Muscle of leg (tissue), 11 donors: ENCODE results near the gene SLCO1A2. TPM values are rescaled to one million over a fixed set of nuclear protein-coding genes. Genes with fewer than 3 reads are reported as not detected.

Experiments used
- DNase-seq: peaks from one replicate; pipeline ENCODE4 v3.0.0; 2013
- H3K27ac ChIP-seq: one replicate; pipeline ENCODE4 v1.5.1; 2013; ENCODE audit warnings: mild to moderate bottlenecking, low read length, control low read depth
- H3K27me3 ChIP-seq: one replicate; pipeline ENCODE4 v1.6.1; 2013; ENCODE audit warnings: low read length; ENCODE audit not compliant: control insufficient read depth, insufficient read depth
- H3K36me3 ChIP-seq: one replicate; pipeline ENCODE4 v1.6.1; 2013; ENCODE audit warnings: low read length; ENCODE audit not compliant: control insufficient read depth, insufficient read depth
- H3K4me1 ChIP-seq: one replicate; pipeline ENCODE4 v1.6.1; 2013; ENCODE audit warnings: low read length; ENCODE audit not compliant: control insufficient read depth, insufficient read depth
- H3K4me3 ChIP-seq: one replicate; pipeline ENCODE4 v1.5.1; 2013; ENCODE audit warnings: low read length, control low read depth
- H3K9me3 ChIP-seq: replicated peaks from 2 replicates; pipeline ENCODE4 v1.6.1; 2013; ENCODE audit warnings: low read depth, low read length; ENCODE audit not compliant: control insufficient read depth
- WGBS: methylation state at CpG from one replicate; pipeline ENCODE4 v1.1.5; 2013; ENCODE audit warnings: missing lambda C conversion rate; ENCODE audit not compliant: insufficient coverage; 5-methylcytosine and 5-hydroxymethylcytosine counted together
- polyA plus RNA-seq, 8 donors: library from polyadenylated mRNA; unstranded; fragments of 120-200 nt; gene quantifications; one replicate each; pipeline versions ENCODE4 v1.2.1 to v1.2.3, GENCODE V29; 2013; ENCODE audit warnings: inconsistent platforms in 1 of 8, low replicate concordance in 1 of 8; ENCODE audit not compliant: insufficient read length in 8 of 8, insufficient read depth in 1 of 8
- total RNA-seq: library from RNA; stranded (reverse); fragments of 120-200 nt; gene quantifications from one replicate; pipeline ENCODE4 v1.2.4, GENCODE V29; 2013

The SLCO1A2 gene
- total and polyA plus RNA-seq, 9 donors = 0.09 TPM; not detected in 8

GRCh38 chr12:21292111-21292510 lies 42.6 kb downstream of the SLCO1A2 start:
- DNase-seq = peak; percentile 64
- Histone ChIP-seq H3K4me3 (no peak overlapping the region), H3K9me3 (no peaks in the 10 kb centered on the region), H3K27me3 (no peaks in the 10 kb centered on the region), H3K36me3 (no peaks in the 10 kb centered on the region), H3K27ac (no peak overlapping the region), H3K4me1 (no peaks in the 10 kb centered on the region)
- whole genome bisulfite sequencing = 60% methylated on average over 2 of the region's 2 CpGs

- H3K27me3 ChIP-seq = no peaks in the 10 kb centered on the region
- H3K9me3 ChIP-seq = no peaks in the 10 kb centered on the region
- H3K36me3 ChIP-seq = no peaks in the 10 kb centered on the region
- H3K27ac ChIP-seq = no peak overlapping the region
- no peak for DNase-seq
- H3K4me1 ChIP-seq = no peaks in the 10 kb centered on the region
- H3K4me3 ChIP-seq = no peak overlapping the region
- 100% methylated on average over 2 of the region's 4 CpGs for WGBS
These were observed 45.0 kb downstream of the SLCO1A2 start for GRCh38 chr12:21289698-21290097.

DNA sequence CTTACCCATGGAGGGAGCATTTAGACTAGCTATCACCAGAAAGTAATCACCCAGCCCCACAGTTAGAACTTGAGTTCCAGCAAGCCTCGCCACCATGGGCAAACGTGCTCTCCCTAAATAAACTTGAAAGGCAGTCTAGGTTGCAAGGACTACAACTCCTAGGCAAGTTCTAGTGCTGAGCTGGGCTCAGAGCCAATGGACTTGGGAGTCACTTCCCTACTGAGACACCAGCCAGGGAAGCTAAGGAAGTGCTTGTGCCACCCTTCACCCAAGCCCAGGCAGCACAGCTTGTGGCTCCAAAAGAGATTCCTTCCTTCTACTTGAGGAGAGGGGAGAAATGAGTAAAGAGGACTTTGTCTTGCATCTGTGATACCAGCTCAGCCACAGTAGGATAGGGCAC lies 57.9 kb downstream of the SLCO1A2 start:
- no peak overlapping the region for H3K27ac ChIP-seq
- H3K4me1 ChIP-seq = no peaks in the 10 kb centered on the region
- H3K27me3 ChIP-seq = no peaks in the 10 kb centered on the region
- no peaks in the 10 kb centered on the region for H3K36me3 ChIP-seq
- DNase-seq = no peak
- no peaks in the 10 kb centered on the region for H3K9me3 ChIP-seq
- 70% methylated on average over 2 of the region's 2 CpGs for WGBS
- H3K4me3 ChIP-seq = no peak overlapping the region

DNA sequence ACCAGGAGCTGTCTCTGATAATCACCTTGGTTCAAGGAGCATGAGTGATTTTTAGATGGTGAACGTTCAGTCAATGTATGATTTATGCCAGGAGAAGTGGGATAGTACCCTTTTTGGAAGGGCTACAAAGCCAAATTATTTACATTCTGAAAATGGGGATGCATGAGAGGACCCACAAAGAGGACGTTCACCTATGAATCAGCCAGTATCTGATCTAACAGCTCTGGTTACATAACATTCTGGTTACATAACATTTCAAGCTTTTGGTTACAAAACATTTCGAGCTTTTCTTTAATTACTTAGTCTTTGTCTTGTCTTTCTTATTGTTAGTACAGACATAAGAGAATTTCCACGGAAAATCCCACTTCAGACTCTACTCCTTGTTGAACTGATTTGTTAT lies 68.8 kb downstream of the SLCO1A2 start:
- no peak overlapping the region for H3K27ac ChIP-seq
- no peaks in the 10 kb centered on the region for H3K27me3 ChIP-seq
- peaks cover 3% of the 10 kb centered on the region for H3K9me3 ChIP-seq
- H3K36me3 ChIP-seq = no peaks in the 10 kb centered on the region
- WGBS = 20% methylated on average over 1 of the region's 4 CpGs
- no peaks in the 10 kb centered on the region for H3K4me1 ChIP-seq
- DNase-seq = no peak
- H3K4me3 ChIP-seq = no peak overlapping the region

GRCh38 chr12:21264232-21264631 lies 70.5 kb downstream of the SLCO1A2 start:
- Histone ChIP-seq H3K4me3 (no peak overlapping the region), H3K4me1 (no peaks in the 10 kb centered on the region), H3K27ac (no peak overlapping the region), H3K36me3 (no peaks in the 10 kb centered on the region), H3K9me3 (peaks cover 3% of the 10 kb centered on the region), H3K27me3 (no peaks in the 10 kb centered on the region)
- DNase-seq = no peak

DNA sequence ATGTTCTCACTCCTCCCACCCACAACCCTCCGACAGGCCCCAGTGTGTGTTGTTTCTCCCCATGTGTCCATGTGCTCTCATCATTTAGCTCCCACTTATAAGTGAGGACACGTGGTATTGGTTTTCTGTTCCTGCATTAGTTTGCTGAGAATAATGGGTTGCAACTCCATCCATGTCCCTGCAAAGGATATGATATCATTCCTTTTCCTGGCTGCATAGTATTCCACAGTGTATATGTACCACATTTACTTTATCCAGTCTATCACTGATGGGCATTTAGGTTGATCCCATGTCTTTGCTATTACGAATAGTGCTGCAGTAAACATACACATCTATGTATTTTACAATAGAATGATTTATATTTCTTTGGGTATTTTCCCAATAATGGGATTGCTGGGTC lies 77.5 kb downstream of the SLCO1A2 start:
- no peaks in the 10 kb centered on the region for H3K4me1 ChIP-seq
- no peaks in the 10 kb centered on the region for H3K27me3 ChIP-seq
- H3K9me3 ChIP-seq = no peaks in the 10 kb centered on the region
- no CpG with 5 or more reads among the region's 3 CpGs for WGBS
- no peak overlapping the region for H3K4me3 ChIP-seq
- DNase-seq = no peak
- H3K36me3 ChIP-seq = no peaks in the 10 kb centered on the region
- H3K27ac ChIP-seq = no peak overlapping the region

GRCh38 chr12:21252070-21252469 lies 82.6 kb downstream of the SLCO1A2 start:
- 33% methylated on average over 1 of the region's 5 CpGs for WGBS
- Histone ChIP-seq H3K9me3 (no peaks in the 10 kb centered on the region), H3K4me3 (no peak overlapping the region), H3K27ac (no peak overlapping the region), H3K4me1 (no peaks in the 10 kb centered on the region), H3K27me3 (no peaks in the 10 kb centered on the region), H3K36me3 (no peaks in the 10 kb centered on the region)
- no peak for DNase-seq

DNA sequence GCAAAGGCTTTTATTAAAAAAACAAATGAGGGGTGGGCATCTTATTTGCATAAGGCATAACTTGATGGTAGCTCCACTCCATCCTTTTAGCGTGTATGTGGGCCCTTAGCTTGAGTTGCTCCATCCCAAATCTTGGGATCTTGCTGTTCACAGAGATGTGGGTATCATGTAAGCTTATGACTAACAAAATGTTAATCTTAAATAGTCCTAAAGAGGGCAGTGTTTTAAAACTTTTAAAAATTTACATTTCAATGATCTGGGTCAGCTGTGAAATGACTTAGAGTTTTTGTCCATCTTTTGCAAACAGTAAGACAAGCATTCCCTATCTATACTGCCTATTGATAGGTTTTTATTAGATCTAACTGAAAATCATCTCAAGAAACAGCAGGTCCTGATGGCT lies 86.0 kb downstream of the SLCO1A2 start:
- H3K27me3 ChIP-seq = no peaks in the 10 kb centered on the region
- H3K36me3 ChIP-seq = no peaks in the 10 kb centered on the region
- peak; percentile 5 for DNase-seq
- WGBS = no CpG with 5 or more reads among the region's 1 CpG
- no peaks in the 10 kb centered on the region for H3K4me1 ChIP-seq
- no peak overlapping the region for H3K4me3 ChIP-seq
- H3K27ac ChIP-seq = no peak overlapping the region
- no peaks in the 10 kb centered on the region for H3K9me3 ChIP-seq

DNA sequence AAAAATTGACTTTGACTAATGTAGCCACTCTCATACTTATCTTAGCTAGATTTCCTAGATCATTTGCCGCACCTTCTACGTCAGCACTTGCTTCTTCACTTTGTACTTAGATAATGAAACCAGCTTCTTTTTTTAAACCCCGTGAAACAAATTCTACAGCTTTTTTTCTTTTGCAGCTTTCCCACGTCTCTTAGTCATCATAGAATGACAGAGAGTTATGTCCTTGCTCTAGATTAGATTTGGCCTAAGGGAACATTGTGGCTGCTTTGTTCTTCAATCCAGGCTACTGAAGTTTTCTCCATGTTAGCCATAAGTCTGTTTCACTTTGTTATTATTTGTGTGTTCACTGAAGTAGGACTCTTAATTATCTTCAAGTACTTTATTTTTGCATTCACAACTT lies 94.9 kb downstream of the SLCO1A2 start:
- Histone ChIP-seq H3K4me1 (no peaks in the 10 kb centered on the region), H3K36me3 (no peaks in the 10 kb centered on the region), H3K27me3 (no peaks in the 10 kb centered on the region), H3K27ac (no peak overlapping the region), H3K4me3 (no peak overlapping the region), H3K9me3 (no peaks in the 10 kb centered on the region)
- whole genome bisulfite sequencing = 100% methylated on average over 1 of the region's 4 CpGs
- no peak for DNase-seq

GRCh38 chr12:21234395-21234794 lies 100.3 kb downstream of the SLCO1A2 start:
- no peaks in the 10 kb centered on the region for H3K36me3 ChIP-seq
- WGBS = no CpG with 5 or more reads among the region's 5 CpGs
- H3K27me3 ChIP-seq = no peaks in the 10 kb centered on the region
- no peak overlapping the region for H3K27ac ChIP-seq
- no peaks in the 10 kb centered on the region for H3K9me3 ChIP-seq
- no peak for DNase-seq
- no peak overlapping the region for H3K4me3 ChIP-seq
- H3K4me1 ChIP-seq = no peaks in the 10 kb centered on the region

DNA sequence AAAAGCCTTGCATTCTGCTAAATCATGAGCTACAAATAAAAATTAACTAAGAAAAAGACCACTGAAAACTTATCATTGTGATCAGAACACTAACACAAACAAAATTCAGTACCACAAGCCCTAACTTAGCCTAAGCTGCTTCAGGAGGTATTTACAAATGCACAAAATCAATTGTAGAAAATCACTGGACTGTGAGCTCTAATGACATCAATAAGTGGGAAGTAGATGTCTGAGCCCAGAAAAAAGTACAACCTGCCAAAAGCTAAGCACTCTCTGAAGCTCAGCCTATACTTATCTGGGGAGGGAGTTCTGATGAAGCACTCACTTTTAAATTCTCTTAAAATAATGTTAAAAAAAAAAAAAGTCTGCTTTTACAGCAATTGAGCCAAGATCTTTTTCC lies 110.8 kb downstream of the SLCO1A2 start:
- Histone ChIP-seq H3K27ac (no peak overlapping the region), H3K9me3 (no peaks in the 10 kb centered on the region), H3K27me3 (no peaks in the 10 kb centered on the region), H3K36me3 (no peaks in the 10 kb centered on the region), H3K4me3 (no peak overlapping the region), H3K4me1 (no peaks in the 10 kb centered on the region)
- no peak for DNase-seq
